NK-92 (cell line): ENCODE measurements around the gene GPRC5A.
"Not testable (repeated sequence)": the region's sequence is repeated elsewhere in the genome, so short reads cannot be mapped to it uniquely, and the experiment has no call there.

Experiments
- DNase-seq: peaks from one replicate; lab custom pipeline; 2025; ENCODE audit not compliant: unreplicated experiment; lab: John Stamatoyannopoulos, UW

Gene GPRC5A

DNA sequence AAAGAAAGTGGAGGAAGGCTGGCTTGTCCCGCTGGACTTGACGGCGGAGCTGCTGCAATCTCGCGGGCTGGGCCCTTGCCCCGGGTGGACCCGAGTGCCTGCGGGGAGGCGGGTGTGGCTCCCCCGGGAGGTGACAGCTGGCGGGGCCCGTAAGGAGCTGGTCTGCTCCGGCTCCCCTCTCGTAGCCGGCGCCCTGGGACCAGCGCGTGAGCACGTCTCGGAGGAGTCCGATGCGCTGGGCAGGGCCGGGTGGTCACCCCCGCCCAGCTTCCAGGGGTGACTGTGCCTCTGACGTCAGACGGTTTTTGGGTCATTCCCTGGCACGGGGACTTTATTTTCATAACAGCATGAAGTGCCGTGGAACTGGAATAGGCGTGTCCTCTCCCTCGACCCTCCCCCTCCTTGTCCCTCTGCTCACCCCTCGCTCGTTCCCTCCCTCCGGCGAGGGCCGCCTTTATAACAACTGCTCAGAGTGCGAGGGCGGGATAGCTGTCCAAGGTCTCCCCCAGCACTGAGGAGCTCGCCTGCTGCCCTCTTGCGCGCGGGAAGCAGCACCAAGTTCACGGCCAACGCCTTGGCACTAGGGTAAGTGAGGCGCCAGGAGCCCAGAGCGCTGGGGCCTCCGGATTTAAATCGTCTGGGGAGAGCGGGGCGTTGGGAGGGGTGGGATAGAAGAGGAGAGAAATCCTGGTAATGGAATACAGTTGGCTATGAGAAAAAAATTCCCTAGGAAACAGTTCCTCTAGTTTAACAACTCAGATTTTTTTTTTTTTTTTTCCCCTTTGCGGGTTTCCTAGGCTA lies at the start of gene GPRC5A:
TSS of gene GPRC5A (plus strand) at position 483 of the 801 bp plus-strand sequence. CDS start 16,688 bp downstream, outside the sequence.
- no peak for DNase-seq

GRCh38 chr12:12845794-12846243 lies 45.5 kb upstream of the GPRC5A start:
- no peak for DNase-seq

DNA sequence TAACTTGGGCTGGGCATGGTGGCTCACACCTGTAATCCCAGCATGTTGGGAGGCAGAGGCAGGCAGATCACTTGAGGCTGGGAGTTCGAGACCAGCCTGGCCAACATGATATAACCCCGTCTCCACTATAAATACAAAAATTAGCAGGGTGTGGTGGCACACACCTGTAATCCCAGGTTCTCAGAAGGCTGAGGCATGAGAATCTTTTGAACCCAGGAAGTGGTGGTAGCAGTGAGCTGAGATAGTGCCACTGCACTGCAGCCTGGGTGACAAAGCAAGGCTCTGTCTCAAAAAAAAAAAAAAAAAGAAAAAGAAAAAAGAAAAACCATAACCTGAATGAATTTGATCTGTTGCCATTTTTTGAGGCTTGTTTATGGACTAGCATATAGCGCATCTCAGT lies 44.6 kb upstream of the GPRC5A start:
- not testable (repeated sequence) for DNase-seq

- DNase-seq, result no peak
These were observed 37.9 kb upstream of the GPRC5A start for GRCh38 chr12:12853435-12853834.

GRCh38 chr12:12859690-12860089 lies 31.7 kb upstream of the GPRC5A start:
- DNase-seq, result no peak

DNA sequence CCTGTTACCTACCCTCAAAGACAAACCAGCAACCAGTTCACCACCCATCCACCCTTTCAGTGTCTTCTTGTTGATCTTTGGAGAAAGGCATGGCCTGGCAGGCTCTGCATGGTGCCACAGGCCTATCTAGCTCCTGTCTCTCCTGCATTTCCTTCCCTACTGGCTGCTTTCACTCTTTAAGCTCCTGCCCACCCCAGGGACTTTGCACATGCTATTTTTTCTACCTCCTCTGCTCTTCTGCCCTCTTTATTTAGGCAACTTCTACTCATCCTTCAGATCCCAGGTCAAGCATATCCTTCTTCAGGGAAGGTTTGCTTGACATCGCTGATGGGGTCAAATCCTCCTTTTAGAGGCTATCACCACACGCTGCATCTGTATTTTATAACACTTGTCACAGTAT lies 27.1 kb upstream of the GPRC5A start:
- DNase-seq, result no peak

DNA sequence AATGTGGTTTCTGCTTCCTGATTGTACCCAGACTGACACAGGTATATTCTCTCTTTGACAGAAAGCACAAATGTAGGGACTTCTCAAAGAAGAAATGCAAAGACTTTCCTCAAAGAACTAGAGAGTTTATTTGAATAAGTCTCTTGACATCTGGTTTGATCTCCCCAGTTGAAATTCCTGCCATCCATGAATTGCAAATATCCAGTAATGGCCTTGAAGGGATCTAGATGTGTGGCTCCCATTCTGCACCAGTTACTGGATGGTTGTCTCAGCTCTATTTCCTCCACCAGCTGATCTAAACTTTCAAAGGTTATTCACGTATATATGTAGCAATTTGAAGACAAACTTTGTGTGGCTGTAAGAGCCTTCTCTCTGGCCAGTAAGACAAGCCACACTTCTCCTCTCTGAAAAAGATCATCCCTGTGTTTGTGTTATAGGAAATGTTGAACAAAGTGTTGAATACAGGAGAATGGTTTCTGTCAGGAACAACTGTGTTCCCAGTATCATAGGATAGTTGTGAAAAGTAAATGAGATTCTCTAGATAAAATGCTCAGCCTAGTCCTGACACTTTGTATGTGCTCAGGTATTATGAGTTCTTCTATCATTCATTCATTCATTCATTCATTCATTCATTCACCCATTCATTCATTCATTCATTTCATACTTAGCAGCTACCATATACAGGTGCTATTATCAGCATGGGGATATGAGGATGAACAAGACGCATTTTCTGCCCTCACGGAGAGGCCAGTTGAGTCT lies 22.7 kb upstream of the GPRC5A start:
- no peak for DNase-seq

DNA sequence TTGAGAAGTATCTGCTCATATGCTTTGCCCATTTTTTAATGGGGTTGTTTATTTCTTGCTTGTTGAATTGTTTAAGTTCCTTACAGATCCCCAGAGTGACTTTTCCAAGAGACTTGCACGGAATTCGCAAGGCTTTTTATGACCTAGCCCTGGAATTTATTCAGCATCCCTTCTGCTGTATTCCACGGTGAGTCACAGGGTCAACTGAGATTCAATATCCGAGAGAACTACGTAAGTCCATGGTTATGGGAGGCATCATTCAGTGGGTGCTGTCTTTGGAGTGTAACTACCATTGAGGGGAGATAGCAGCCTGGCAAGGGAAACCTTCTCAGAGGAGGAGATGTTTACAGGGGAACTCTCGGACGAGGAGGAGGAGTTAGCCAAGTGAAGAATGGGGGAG lies 20.9 kb upstream of the GPRC5A start:
- DNase-seq, result no peak

GRCh38 chr12:12871587-12872138 lies 19.7 kb upstream of the GPRC5A start:
- DNase-seq, result no peak

GRCh38 chr12:12872139-12872933 lies 19.0 kb upstream of the GPRC5A start:
- no peak for DNase-seq

DNA sequence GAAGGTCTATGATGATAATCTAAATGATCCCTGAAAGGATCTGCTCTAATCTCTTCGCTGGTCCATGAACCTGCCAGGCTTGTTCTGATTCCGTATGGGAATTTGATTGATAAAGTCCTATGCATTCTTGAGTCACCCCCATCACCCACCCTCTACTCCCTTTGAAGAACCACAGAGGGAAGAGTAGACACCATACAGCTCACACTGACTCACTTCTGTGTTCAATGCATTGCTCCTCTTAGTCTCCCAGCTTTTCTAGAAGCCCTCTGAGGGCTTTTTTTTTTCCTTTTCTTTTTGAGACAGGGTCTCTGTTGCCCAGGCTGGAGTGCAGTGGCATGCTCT lies 18.5 kb upstream of the GPRC5A start:
- no peak for DNase-seq

GRCh38 chr12:12874029-12874428 lies 17.3 kb upstream of the GPRC5A start:
- no peak for DNase-seq

- DNase-seq, result not testable (repeated sequence)
These were observed 16.1 kb upstream of the GPRC5A start for GRCh38 chr12:12875301-12875700.

- no peak for DNase-seq
These were observed 14.1 kb upstream of the GPRC5A start for GRCh38 chr12:12877153-12877768.

DNA sequence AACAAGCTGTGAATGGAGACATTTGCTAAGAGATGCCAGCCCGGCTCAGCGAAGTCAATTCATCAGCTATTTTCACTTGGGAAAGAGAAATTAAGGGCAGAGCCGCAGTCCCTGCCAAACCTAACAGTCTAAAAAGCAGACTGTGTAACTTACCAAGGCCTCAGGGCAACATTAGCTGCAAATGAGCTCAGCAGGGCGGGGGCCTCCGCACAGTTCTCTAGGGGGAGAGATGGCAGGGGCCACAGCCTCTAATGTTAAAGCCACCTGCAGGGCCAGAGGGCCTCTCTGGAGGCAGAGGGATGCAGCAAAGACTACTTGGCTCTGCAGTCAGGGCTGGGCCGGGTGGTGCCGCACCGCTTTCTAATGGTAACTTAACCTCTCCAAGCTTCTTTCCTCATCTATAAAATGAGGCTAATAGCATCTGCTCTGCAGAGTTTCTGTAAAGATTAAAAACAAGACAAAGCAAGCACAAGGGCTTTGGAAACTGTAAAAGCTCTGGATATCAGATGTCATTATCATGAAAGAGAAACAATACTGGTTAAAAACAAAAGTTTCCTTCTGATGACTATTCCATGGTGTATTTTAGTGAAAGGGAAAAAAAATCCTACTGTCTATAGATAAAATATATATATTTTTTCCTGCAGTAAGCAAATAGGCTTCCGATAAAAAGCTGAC lies 13.4 kb upstream of the GPRC5A start:
- DNase-seq, result no peak

DNA sequence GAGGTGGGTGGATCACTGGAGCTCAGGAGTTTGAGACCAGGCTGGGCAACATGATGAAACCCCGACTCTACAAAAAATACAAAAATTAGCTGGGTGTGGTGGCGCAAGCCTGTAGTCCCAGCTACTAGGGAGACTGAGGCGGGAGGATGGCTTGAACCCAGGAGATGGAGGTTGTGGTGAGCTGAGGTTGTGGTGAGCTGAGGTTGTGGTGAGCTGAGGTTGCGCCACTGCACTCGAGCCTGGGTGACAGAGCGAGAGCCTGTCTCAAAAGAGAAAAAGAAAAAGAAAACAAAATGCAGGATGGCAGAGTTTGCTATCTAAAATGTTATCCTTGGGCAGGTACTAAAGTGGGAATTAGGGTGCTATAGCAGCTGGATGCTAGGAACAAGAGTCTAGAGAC lies 10.8 kb upstream of the GPRC5A start:
- DNase-seq, result no peak

- no peak for DNase-seq
These were observed 10.0 kb upstream of the GPRC5A start for GRCh38 chr12:12881151-12881909.

DNA sequence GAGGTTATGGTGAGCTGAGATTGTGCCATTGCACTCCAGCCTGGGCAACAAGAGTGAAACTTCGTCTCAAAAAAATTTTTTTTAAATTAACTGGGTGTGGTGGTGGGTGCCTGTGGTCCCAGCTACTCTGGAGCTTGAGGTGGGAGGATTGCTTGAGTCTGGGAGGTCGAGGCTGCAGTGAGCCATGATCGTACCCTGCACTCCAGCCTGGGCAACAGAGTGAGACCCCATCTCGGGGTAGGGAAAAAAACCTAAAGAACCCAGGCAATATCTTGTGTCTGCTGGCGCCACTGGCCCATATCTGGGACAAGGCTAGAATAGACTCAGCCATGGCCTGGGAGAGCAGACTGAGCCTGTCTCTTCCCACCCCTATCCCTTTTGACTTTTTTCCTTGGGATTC lies 9.1 kb upstream of the GPRC5A start:
- DNase-seq, result no peak

DNA sequence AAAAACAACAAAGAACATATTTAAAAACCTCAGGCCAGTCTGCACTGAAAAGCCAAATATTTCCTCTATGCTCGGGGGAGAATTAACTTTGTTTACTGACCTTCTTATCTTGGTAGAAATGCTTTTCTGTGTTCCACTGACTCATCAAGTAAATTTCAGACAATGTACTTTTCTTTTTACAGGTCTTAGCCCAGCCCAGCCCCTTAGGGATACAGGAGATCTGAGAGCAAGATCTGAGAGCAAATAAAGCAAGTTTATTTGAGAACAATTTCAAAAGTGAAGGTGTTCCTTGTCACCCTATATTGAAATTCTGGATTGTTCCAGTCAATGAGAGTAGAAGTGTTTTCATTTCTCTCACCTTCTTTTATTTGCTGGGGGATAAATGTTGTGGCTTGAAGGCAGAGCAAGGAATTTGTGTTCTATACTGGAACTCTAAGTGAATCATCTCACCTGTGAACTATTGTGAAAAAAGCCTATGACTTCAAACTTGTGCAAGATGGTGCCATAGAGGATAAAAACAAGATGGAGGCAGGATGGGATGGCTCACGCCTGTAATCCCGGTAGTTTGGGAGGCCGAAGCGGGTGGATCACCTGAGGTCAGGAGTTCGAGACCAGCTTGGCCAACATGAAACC lies 7.9 kb upstream of the GPRC5A start:
- no peak for DNase-seq
